Left lung (tissue), 10 donors: ENCODE results near the gene LEFTY2. TPM values are rescaled to one million over a fixed set of nuclear protein-coding genes. Genes with fewer than 3 reads are reported as not detected.

Experiments used
- ATAC-seq: fragments of 200-7000 bp; cut with Tn5 transposase; one replicate; pipeline ENCODE4 v1.9.1; 2020; ENCODE audit warnings: moderate library complexity
- DNase-seq, 4 donors: peaks; one replicate each; pipeline ENCODE4 v3.0.0-alpha.2; 2013 to 2020
- H3K27ac ChIP-seq, 2 donors: fragments of 200-600 bp; sonication (generic) in 1 of 2; one replicate each; pipeline versions ENCODE4 v1.5.0 to v1.8.0; 2020 to 2021
- H3K27me3 ChIP-seq, 2 donors: fragments of 200-600 bp; sonication (generic) in 1 of 2; one replicate each; pipeline versions ENCODE4 v1.5.0 to v1.8.0; 2020 to 2021
- H3K36me3 ChIP-seq, 2 donors: fragments of 200-600 bp; sonication (generic) in 1 of 2; one replicate each; pipeline versions ENCODE4 v1.5.0 to v1.8.0; 2020 to 2021
- H3K4me1 ChIP-seq, 2 donors: fragments of 200-600 bp; one replicate each; pipeline ENCODE4 v1.8.0; 2021
- H3K4me3 ChIP-seq, 2 donors: fragments of 200-600 bp; sonication (generic) in 1 of 2; one replicate each; pipeline versions ENCODE4 v1.5.0 to v1.8.0; 2020 to 2021; ENCODE audit warnings: mild to moderate bottlenecking in 1 of 2
- H3K9me3 ChIP-seq, 2 donors: fragments of 200-600 bp; sonication (generic) in 1 of 2; one replicate each; pipeline versions ENCODE4 v1.5.0 to v1.8.0; 2020 to 2021
- CTCF ChIP-seq, 2 donors: fragments of 200-600 bp; sonication (generic) in 1 of 2; IDR thresholded peaks; one replicate each; pipeline versions ENCODE4 v1.5.0 to v1.8.0; 2021; ENCODE audit warnings: antibody characterized with exemption in 2 of 2
- intact Hi-C, 2 donors: fragments of 100-400 bp; cut with DNase I; formaldehyde crosslinking; loops; one replicate each; pipeline versions ENCODE4 v1.11.2 to v1.14.2; 2022
- polyA plus RNA-seq, 6 donors: library from polyadenylated mRNA; unstranded; fragments of 120-200 nt; gene quantifications; one replicate each; pipeline ENCODE4 v1.2.1, GENCODE V29; 2013; ENCODE audit not compliant: insufficient read length in 6 of 6
- total RNA-seq, 2 donors: library from RNA; stranded (reverse); fragmentation: NEBNext Ultra II Directional; extraction: Animal tissue kit (Norgen Biotek cat#: 25700); gene quantifications; one replicate each; pipeline ENCODE4 v1.2.1, GENCODE V29; 2021
- donor health status: DM: no; HTN: yes; CAD: no.
- donor health status: DM: no; HTN: no; CAD: no.

LEFTY2 gene
- total and polyA plus RNA-seq, 8 donors, result 0.17 to 2.4 (median 1.3) TPM; not detected in 1

- H3K27me3 ChIP-seq, result no peaks in the 10 kb centered on the region
- TF ChIP-seq CTCF (IDR thresholded peaks at IDR 0.05), result no peak
- H3K36me3 ChIP-seq, result no peaks in the 10 kb centered on the region
- no peak for DNase-seq
- ATAC-seq, result peak; percentile 29
- H3K9me3 ChIP-seq, result no peaks in the 10 kb centered on the region
- H3K27ac ChIP-seq, result no peak overlapping the region
- peaks cover 0 to 14% of the 10 kb centered on the region in 2 donors for H3K4me1 ChIP-seq
- intact Hi-C loops, result no loop called here
- no peak overlapping the region for H3K4me3 ChIP-seq
Measured at GRCh38 chr1:225899044-225899925, 41.7 kb downstream of the LEFTY2 start.

DNA sequence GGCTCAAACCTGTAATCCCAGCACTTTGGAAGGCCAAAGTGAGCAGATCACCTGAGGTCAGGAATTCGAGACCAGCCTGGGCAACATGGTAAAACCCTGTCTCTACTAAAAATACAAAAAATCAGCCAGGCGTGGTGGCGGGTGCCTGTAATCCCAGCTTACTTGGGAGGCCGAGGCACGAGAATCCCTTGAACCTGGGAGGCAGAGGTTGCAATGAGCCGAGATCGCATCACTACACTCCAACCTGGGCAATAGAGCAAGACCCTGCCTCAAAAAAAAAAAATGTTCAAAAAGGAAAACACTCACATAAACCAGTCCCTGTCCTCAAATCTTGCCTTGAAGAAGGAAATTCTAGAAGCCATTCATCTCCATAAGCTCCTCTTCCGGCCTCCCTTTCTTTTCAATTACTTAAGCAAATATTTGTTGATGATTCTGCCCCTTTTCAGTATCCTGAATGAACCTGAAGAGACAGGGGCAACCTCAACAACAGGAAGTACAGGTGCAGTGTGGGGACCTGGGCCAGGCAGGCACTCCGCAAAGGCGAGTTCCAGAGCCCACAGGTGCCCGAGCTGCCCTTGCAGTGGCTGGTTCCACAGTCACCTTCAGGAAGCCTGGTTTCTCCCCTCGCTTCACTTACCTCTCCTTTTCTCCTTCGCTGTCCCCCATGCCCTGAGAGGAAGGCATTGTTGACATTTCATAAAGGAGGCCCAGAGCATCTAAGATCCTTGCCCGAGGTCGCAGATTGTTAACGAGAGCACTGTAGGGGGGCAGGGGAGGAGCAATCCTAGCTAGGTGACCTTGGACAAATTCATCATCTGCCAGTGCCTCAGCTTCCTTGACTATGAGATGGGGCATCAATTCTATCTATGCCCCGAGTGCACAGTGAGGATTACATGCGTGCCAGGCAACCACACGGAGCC lies 43.2 kb downstream of the LEFTY2 start:
- DNase-seq (no peak), ATAC-seq (peak; percentile 52)
- Histone ChIP-seq H3K36me3 (no peaks in the 10 kb centered on the region), H3K4me1 (peaks cover 0 to 14% of the 10 kb centered on the region in 2 donors), H3K4me3 (no peak overlapping the region), H3K27me3 (no peaks in the 10 kb centered on the region), H3K27ac (peak overlapping the region in 1 of 2 donors; percentile 67), H3K9me3 (no peaks in the 10 kb centered on the region)
- TF ChIP-seq CTCF (IDR thresholded peaks at IDR 0.05), result no peak
- intact Hi-C loops, result no loop called here

GRCh38 chr1:225896937-225897549 lies 44.0 kb downstream of the LEFTY2 start:
- no peak for TF ChIP-seq CTCF (IDR thresholded peaks at IDR 0.05)
- Histone ChIP-seq H3K4me3 (no peak overlapping the region), H3K36me3 (no peaks in the 10 kb centered on the region), H3K9me3 (no peaks in the 10 kb centered on the region), H3K27me3 (no peaks in the 10 kb centered on the region), H3K27ac (peak overlapping the region; percentile 26 to 67), H3K4me1 (peaks cover 0 to 14% of the 10 kb centered on the region in 2 donors)
- intact Hi-C loops, result no loop called here
- ATAC-seq (peak; percentile 95), DNase-seq (no peak)

DNA sequence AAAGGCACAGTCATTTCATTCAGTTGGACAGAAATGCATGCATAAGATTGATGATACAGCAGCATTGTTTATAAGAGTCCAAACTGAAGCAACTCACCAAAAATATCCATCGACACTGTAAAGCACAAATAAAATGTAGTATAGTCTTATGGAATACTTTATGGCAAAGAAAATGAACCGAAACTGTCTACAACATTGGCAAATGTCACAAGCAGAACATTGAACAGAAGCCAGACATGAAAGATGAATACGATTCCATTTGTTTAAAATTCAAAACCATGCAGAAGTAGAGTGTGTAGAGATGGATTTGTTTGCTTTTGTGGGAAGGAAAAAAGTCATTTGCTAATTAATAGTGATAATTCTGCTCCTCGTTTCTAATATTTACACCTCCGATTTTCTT lies 44.5 kb downstream of the LEFTY2 start:
- H3K9me3 ChIP-seq, result no peaks in the 10 kb centered on the region
- H3K4me1 ChIP-seq, result peaks cover 0 to 14% of the 10 kb centered on the region in 2 donors
- TF ChIP-seq CTCF (IDR thresholded peaks at IDR 0.05), result no peak
- no peak for ATAC-seq
- H3K36me3 ChIP-seq, result no peaks in the 10 kb centered on the region
- intact Hi-C loops, result no loop called here
- H3K27ac ChIP-seq, result peak overlapping the region; percentile 26 to 67
- no peak overlapping the region for H3K4me3 ChIP-seq
- no peak for DNase-seq
- no peaks in the 10 kb centered on the region for H3K27me3 ChIP-seq
